B cell (primary cell): ENCODE measurements around the gene SPIRE1. TPM values are rescaled to one million over a fixed set of nuclear protein-coding genes. Genes with fewer than 3 reads are reported as not detected.

Experiments used
- ATAC-seq: fragments of 200-7000 bp; cut with Tn5 transposase; one replicate; pipeline ENCODE4 v1.10.0; 2021; ENCODE audit warnings: low read depth, mild to moderate bottlenecking, moderate number of reproducible peaks, moderate library complexity
- CTCF ChIA-PET: fragments of 350-600 bp; sonication (Branson Sonifier 250); formaldehyde crosslinking; loops from one replicate; lab custom pipeline; 2021; ENCODE audit warnings: antibody characterized with exemption, inconsistent platforms; lab: Charles Lee
- POLR2A ChIA-PET: fragments of 350-600 bp; sonication (Branson Sonifier 250); formaldehyde crosslinking; loops from one replicate; lab custom pipeline; 2021; ENCODE audit warnings: antibody characterized with exemption; lab: Charles Lee
- DNase-seq: peaks from one replicate; pipeline ENCODE4 v3.0.0; 2013
- H2AFZ ChIP-seq: 2 replicates; pipeline ENCODE4 v1.6.1; 2012; ENCODE audit warnings: mild to moderate bottlenecking, low read depth, low read length; ENCODE audit not compliant: insufficient read depth, poor library complexity, severe bottlenecking
- H3K27ac ChIP-seq, 2 donors: 1 replicate in 1 of 2; 2 replicates in 1 of 2; pipeline ENCODE4 v1.5.1; 2012 to 2013; ENCODE audit warnings: low read length in 2 of 2, mild to moderate bottlenecking in 2 of 2, moderate library complexity in 1 of 2
- H3K27me3 ChIP-seq, 4 experiments: fragments of 200-600 bp in 1 of 4; sonication (generic) in 1 of 4; replicated peaks in 1 of 4; 1 replicate in 2 of 4; 2 replicates in 2 of 4; pipeline versions ENCODE4 v1.6.1 to v1.7.0; 2013 to 2016; ENCODE audit warnings: low read length in 3 of 4, mild to moderate bottlenecking in 2 of 4, mixed read lengths in 1 of 4, moderate library complexity in 1 of 4; ENCODE audit not compliant: insufficient read depth in 4 of 4, control insufficient read depth in 3 of 4; ENCODE audit errors: control extremely low read depth in 1 of 4
- H3K36me3 ChIP-seq, 2 experiments: replicated peaks in 1 of 2; 1 replicate in 1 of 2; 2 replicates in 1 of 2; pipeline versions ENCODE4 v1.6.1 to v1.7.1; 2013; ENCODE audit warnings: low read length in 1 of 2; ENCODE audit not compliant: insufficient read depth in 2 of 2, control insufficient read depth in 1 of 2; ENCODE audit errors: control extremely low read depth in 1 of 2, extremely low read depth in 1 of 2
- H3K4me1 ChIP-seq, 2 donors: fragments of 200-600 bp in 1 of 2; sonication (generic) in 1 of 2; 1 replicate in 1 of 2; 2 replicates in 1 of 2; pipeline versions ENCODE4 v1.5.1 to v1.6.1; 2013 to 2017; ENCODE audit warnings: low read length in 2 of 2; ENCODE audit not compliant: control insufficient read depth in 2 of 2, insufficient read depth in 2 of 2
- H3K4me2 ChIP-seq: replicated peaks from 2 replicates; pipeline ENCODE3; 2012; ENCODE audit warnings: mild to moderate bottlenecking, low read depth, low read length; ENCODE audit not compliant: poor library complexity, severe bottlenecking
- H3K4me3 ChIP-seq, 5 experiments: fragments of 200-600 bp in 1 of 5; sonication (generic) in 1 of 5; 1 replicate in 3 of 5; 2 replicates in 2 of 5; pipeline versions ENCODE4 v1.5.1 to v1.7.0; 2011 to 2016; ENCODE audit warnings: low read length in 4 of 5, mild to moderate bottlenecking in 4 of 5, low read depth in 2 of 5, control low read depth in 1 of 5, moderate library complexity in 1 of 5; ENCODE audit not compliant: insufficient read depth in 1 of 5; ENCODE audit errors: control extremely low read depth in 1 of 5, extremely low read depth in 1 of 5
- H3K79me2 ChIP-seq: fragments of 200-600 bp; sonication (generic); one replicate; pipeline ENCODE4 v1.6.0; 2016; ENCODE audit warnings: low read length; ENCODE audit not compliant: control insufficient read depth, insufficient read depth
- H3K9ac ChIP-seq: fragments of 200-600 bp; sonication (generic); 2 replicates; pipeline ENCODE4 v1.6.1; 2017; ENCODE audit warnings: mild to moderate bottlenecking, low read length, moderate library complexity
- H3K9me3 ChIP-seq, 3 donors: one replicate each; pipeline versions ENCODE4 v1.6.1 to v1.7.1; 2013; ENCODE audit warnings: low read length in 2 of 3; ENCODE audit not compliant: control insufficient read depth in 2 of 3, insufficient read depth in 1 of 3; ENCODE audit errors: control extremely low read depth in 1 of 3
- H4K20me1 ChIP-seq: 2 replicates; pipeline ENCODE4 v1.6.0; 2012; ENCODE audit warnings: mild to moderate bottlenecking, low read length; ENCODE audit not compliant: insufficient read depth, control insufficient read depth, poor library complexity, severe bottlenecking
- H3K27ac Mint-ChIP-seq: one replicate; pipeline ENCODE4 v1.8.0; 2021; ENCODE audit warnings: mixed read lengths
- H3K27me3 Mint-ChIP-seq: one replicate; pipeline ENCODE4 v1.8.0; 2021; ENCODE audit warnings: mixed read lengths
- H3K4me1 Mint-ChIP-seq: one replicate; pipeline ENCODE4 v1.8.0; 2021; ENCODE audit warnings: mixed read lengths
- H3K4me3 Mint-ChIP-seq: one replicate; pipeline ENCODE4 v1.8.0; 2021; ENCODE audit warnings: mixed read lengths
- H3K9me3 Mint-ChIP-seq: one replicate; pipeline ENCODE4 v1.8.0; 2022; ENCODE audit warnings: mixed read lengths; ENCODE audit not compliant: insufficient read depth
- EZH2 ChIP-seq: IDR thresholded peaks from 2 replicates; pipeline ENCODE4 v1.6.1; 2012; ENCODE audit warnings: borderline replicate concordance, low read depth, mild to moderate bottlenecking, moderate library complexity, low read length; ENCODE audit not compliant: insufficient read depth, poor library complexity, severe bottlenecking
- WGBS: methylation state at CpG from one replicate; pipeline ENCODE4 v1.1.5; 2013; ENCODE audit warnings: missing lambda C conversion rate; ENCODE audit not compliant: insufficient coverage; 5-methylcytosine and 5-hydroxymethylcytosine counted together
- intact Hi-C: fragments of 100-400 bp; cut with micrococcal nuclease; formaldehyde crosslinking; loops from one replicate; pipeline ENCODE4 v1.10.0; 2022
- polyA plus RNA-seq: library from polyadenylated mRNA; depleted of rRNA; stranded (reverse); fragments of >200 nt; gene quantifications from 2 replicates; pipeline ENCODE4 v1.2.3, GENCODE V29; 2012
- total RNA-seq, 2 donors: library from RNA; stranded (reverse); fragments of 120-200 nt in 1 of 2; gene quantifications; 1 replicate in 1 of 2; 2 replicates in 1 of 2; pipeline versions ENCODE4 v1.2.3 to v1.2.4, GENCODE V29; 2013 to 2022
- TF ChIP-seq, protein P1 (sequence below): fragments of 200-600 bp; IDR thresholded peaks from one replicate; pipeline ENCODE4 v1.8.0; 2022; ENCODE audit warnings: antibody characterized with exemption, mild to moderate bottlenecking

SPIRE1 gene
- total and polyA plus RNA-seq, 2 donors (not counting 1 experiment from before 2014, with no cell fraction given): 0.22 to 4.0 TPM

DNA sequence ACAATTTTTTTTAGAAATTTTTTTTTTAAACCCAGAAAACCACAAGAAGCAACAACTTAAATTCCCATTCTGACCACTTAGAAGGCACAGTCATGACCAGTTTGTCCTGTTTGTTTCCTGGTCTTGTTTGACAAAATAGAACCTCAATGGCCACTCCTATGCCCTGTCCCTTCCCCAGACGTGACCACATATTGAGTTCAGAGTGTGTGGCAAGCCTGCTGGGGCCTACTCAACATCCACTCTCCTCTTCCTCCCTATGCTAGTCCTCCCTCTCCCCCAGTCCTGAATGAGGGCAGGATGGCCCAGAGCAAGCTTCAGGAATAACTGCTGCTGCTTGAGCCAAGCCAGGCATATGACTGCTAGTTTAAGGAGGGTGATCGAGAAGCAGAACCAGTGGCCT lies 160.6 kb downstream of the SPIRE1 start:
- Mint-ChIP-seq H3K4me1 (no peaks in the 10 kb centered on the region), H3K9me3 (no peaks in the 10 kb centered on the region), H3K27ac (no peak overlapping the region), H3K27me3 (no peaks in the 10 kb centered on the region), H3K4me3 (no peak overlapping the region)
- Histone ChIP-seq H3K9me3 (no peaks in the 10 kb centered on the region), H2AFZ (no peak overlapping the region), H3K27me3 (no peaks in the 10 kb centered on the region), H3K4me2 (no peak overlapping the region), H3K9ac (no peak overlapping the region), H3K4me1 (no peaks in the 10 kb centered on the region), H3K79me2 (no peaks in the 10 kb centered on the region), H4K20me1 (no peaks in the 10 kb centered on the region), H3K27ac (no peak overlapping the region), H3K4me3 (no peak overlapping the region), H3K36me3 (no peaks in the 10 kb centered on the region)
- ChIA-PET CTCF (no interaction called here), POLR2A (no interaction called here)
- DNase-seq (no peak), ATAC-seq (no peak)
- intact Hi-C loops: no loop called here
- WGBS: 100% methylated on average over 1 of the region's 2 CpGs
- TF ChIP-seq, protein P1, sequence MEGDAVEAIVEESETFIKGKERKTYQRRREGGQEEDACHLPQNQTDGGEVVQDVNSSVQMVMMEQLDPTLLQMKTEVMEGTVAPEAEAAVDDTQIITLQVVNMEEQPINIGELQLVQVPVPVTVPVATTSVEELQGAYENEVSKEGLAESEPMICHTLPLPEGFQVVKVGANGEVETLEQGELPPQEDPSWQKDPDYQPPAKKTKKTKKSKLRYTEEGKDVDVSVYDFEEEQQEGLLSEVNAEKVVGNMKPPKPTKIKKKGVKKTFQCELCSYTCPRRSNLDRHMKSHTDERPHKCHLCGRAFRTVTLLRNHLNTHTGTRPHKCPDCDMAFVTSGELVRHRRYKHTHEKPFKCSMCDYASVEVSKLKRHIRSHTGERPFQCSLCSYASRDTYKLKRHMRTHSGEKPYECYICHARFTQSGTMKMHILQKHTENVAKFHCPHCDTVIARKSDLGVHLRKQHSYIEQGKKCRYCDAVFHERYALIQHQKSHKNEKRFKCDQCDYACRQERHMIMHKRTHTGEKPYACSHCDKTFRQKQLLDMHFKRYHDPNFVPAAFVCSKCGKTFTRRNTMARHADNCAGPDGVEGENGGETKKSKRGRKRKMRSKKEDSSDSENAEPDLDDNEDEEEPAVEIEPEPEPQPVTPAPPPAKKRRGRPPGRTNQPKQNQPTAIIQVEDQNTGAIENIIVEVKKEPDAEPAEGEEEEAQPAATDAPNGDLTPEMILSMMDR: no peak
- no peak for TF ChIP-seq EZH2

DNA sequence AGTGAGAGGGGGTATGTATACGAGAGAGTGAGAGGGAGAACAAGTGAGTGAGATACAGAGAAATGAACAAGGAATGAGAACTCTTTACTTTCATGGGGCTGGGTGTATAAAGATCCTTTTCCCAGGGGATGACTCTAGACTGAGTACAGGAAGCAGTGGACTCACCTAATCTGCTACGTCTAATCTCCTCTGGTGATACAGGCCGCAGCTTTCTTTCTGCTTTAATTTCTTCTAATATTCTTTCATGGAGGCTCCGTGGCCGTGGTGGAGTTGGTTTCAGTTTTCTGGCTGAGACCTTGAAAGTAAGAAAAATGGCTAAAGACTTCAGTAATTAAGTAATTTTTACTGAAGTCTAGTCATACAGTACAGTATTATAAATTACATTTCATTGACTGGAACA lies 165.0 kb downstream of the SPIRE1 start:
- Mint-ChIP-seq H3K4me1 (no peaks in the 10 kb centered on the region), H3K9me3 (no peaks in the 10 kb centered on the region), H3K27me3 (peaks cover 2% of the 10 kb centered on the region), H3K27ac (no peak overlapping the region), H3K4me3 (no peak overlapping the region)
- Histone ChIP-seq H3K9me3 (no peaks in the 10 kb centered on the region), H3K9ac (no peak overlapping the region), H3K4me3 (no peak overlapping the region), H3K36me3 (no peaks in the 10 kb centered on the region), H3K4me2 (no peak overlapping the region), H4K20me1 (no peaks in the 10 kb centered on the region), H2AFZ (no peak overlapping the region), H3K4me1 (no peaks in the 10 kb centered on the region), H3K79me2 (no peaks in the 10 kb centered on the region), H3K27me3 (no peaks in the 10 kb centered on the region), H3K27ac (no peak overlapping the region)
- CTCF ChIA-PET: no interaction called here
- TF ChIP-seq EZH2: no peak
- TF ChIP-seq, protein P1: no peak
- no peak for ATAC-seq
- POLR2A ChIA-PET: no interaction called here
- no peak for DNase-seq
- WGBS: 90% methylated on average over 2 of the region's 5 CpGs
- intact Hi-C loops: no loop called here
